Right lobe of liver (tissue), 4 donors: Measurements from ENCODE around the gene LRRC66.

Source experiments
- CTCF ChIP-seq, 4 donors: fragments of 200-600 bp in 3 of 4; fragments of 450-650 bp in 1 of 4; IDR thresholded peaks; one replicate each; pipeline versions ENCODE4 v1.5.1 to v1.8.0; 2016 to 2022; ENCODE audit warnings: antibody characterized with exemption in 4 of 4, mild to moderate bottlenecking in 2 of 4
- POLR2A ChIP-seq: fragments of 450-650 bp; IDR thresholded peaks from one replicate; pipeline ENCODE4 v1.6.1; 2017; ENCODE audit warnings: antibody characterized with exemption, mild to moderate bottlenecking
- donor health status: DM: no; HTN: no; CAD: no.
- donor health status: DM: no; HTN: no; CAD: no.
- donor health status: DM: no; HTN: yes; CAD: no.

- no peak for TF ChIP-seq CTCF (IDR thresholded peaks at IDR 0.05)
- TF ChIP-seq POLR2A = no peak
Observed at GRCh38 chr4:52004414-52004813, 15.7 kb downstream of the LRRC66 start.
